GM21515 (cell line): ENCODE measurements around the gene RPP30.
"Not testable (repeated sequence)": the region's sequence is repeated elsewhere in the genome, so short reads cannot be mapped to it uniquely, and the experiment has no call there.

Experiments
- ATAC-seq: cut with Tn5 transposase; IDR thresholded peaks from one replicate; pipeline ENCODE4 v1.9.1; 2021; ENCODE audit not compliant: unreplicated experiment

Gene RPP30

GRCh38 chr10:90871279-90871765 lies 452 bp upstream of the RPP30 start:
- peak; percentile 55 for ATAC-seq

GRCh38 chr10:90872648-90873020 lies 860 bp downstream of the RPP30 start:
- peak; percentile 1 for ATAC-seq

GRCh38 chr10:90879062-90879461 lies 7.3 kb downstream of the RPP30 start:
- no peak for ATAC-seq

- ATAC-seq: not testable (repeated sequence)
Observed at GRCh38 chr10:90880059-90880719, 8.4 kb downstream of the RPP30 start.

GRCh38 chr10:90884431-90884830 lies 12.7 kb downstream of the RPP30 start:
- ATAC-seq: no peak

GRCh38 chr10:90885176-90885575 lies 13.4 kb downstream of the RPP30 start:
- ATAC-seq: no peak

- no peak for ATAC-seq
Observed at GRCh38 chr10:90887555-90887954, 15.8 kb downstream of the RPP30 start.

GRCh38 chr10:90888387-90888786 lies 16.6 kb downstream of the RPP30 start:
- no peak for ATAC-seq

GRCh38 chr10:90889636-90890035 lies 17.9 kb downstream of the RPP30 start:
- ATAC-seq: no peak

GRCh38 chr10:90890347-90890746 lies 18.6 kb downstream of the RPP30 start:
- no peak for ATAC-seq

- no peak for ATAC-seq
Observed at GRCh38 chr10:90893190-90893589, 21.4 kb downstream of the RPP30 start.

GRCh38 chr10:90896916-90897315 lies 25.1 kb downstream of the RPP30 start:
- not testable (repeated sequence) for ATAC-seq

GRCh38 chr10:90905925-90906324 lies 34.2 kb downstream of the RPP30 start:
- ATAC-seq: no peak

- ATAC-seq: no peak
Observed at GRCh38 chr10:90906596-90906995, 34.8 kb downstream of the RPP30 start.

- peak; percentile 83 for ATAC-seq
Observed at GRCh38 chr10:90911133-90912051, 39.6 kb downstream of the RPP30 start.

- no peak for ATAC-seq
Observed at GRCh38 chr10:90912174-90912573, 40.4 kb downstream of the RPP30 start.

GRCh38 chr10:90912854-90913479 lies 41.2 kb downstream of the RPP30 start:
- no peak for ATAC-seq

- ATAC-seq: no peak
Observed at GRCh38 chr10:90913774-90914420, 42.1 kb downstream of the RPP30 start.

GRCh38 chr10:90914992-90915765 lies 43.4 kb downstream of the RPP30 start:
- ATAC-seq: no peak

- ATAC-seq: no peak
Observed at GRCh38 chr10:90915766-90916075, 43.9 kb downstream of the RPP30 start.
